Measurements from ENCODE around the gene CSRP3. TPM values are rescaled to one million over a fixed set of nuclear protein-coding genes. Genes with fewer than 3 reads are reported as not detected.

The CSRP3 gene
- total and polyA plus RNA-seq, 9 of the 15 experiments (the other 6 are each of a cell fraction or from before 2014, with no cell fraction given) = 0.14 TPM; not detected in 8

DNA sequence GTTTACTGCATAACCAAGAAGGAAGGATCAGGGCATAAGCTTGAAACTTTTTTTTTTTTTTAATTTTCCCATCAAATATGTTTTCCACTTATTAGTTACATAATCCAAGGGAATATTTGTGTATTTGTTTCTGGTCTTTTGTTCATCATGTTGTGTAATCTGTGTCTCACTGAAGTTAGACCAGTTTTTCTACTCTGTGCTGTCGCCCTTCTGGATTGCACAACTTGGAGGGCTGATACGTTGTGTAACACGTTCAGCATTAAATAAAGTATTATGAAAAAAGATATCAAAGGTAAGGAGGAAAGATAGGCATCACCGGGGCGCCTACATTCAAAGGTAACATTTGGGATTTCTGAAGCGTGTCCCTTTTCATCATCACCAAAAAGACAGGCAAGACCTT, 42.3 kb upstream of the CSRP3 start:
- Histone ChIP-seq H3K27me3 (ENCODE audit: control insufficient read depth in 2 of 2, insufficient read depth in 2 of 2, low read length in 2 of 2) (peaks cover 0 to 7% of the 10 kb centered on the region in 2 experiments; a peak in 2 of 5 replicates), H3K9ac (ENCODE audit: insufficient read depth in 1 of 2, low read depth in 2 of 2, low read length in 2 of 2) (no peak overlapping the region), H3K36me3 (ENCODE audit: control insufficient read depth, insufficient read depth, low read length) (peaks cover 3% of the 10 kb centered on the region; the same call in 2 of the 3 replicates), H3K4me2 (ENCODE audit: insufficient read depth, low read length) (no peak overlapping the region), H3K4me1 (replicated peaks in 1 of 2; ENCODE audit: control insufficient read depth in 2 of 2, insufficient read depth in 2 of 2, low read length in 2 of 2) (peaks cover 4 to 14% of the 10 kb centered on the region in 2 experiments; a peak in 3 of 5 replicates), H3K4me3 (no peak overlapping the region), H3K9me1 (ENCODE audit: control insufficient read depth, insufficient read depth, low read length) (no peaks in the 10 kb centered on the region), H3K79me2 (ENCODE audit: control insufficient read depth, insufficient read depth, low read length) (peaks cover 16% of the 10 kb centered on the region), H2AFZ (ENCODE audit: low read depth, low read length) (no peak overlapping the region), H3K9me3 (replicated peaks; ENCODE audit: control insufficient read depth, insufficient read depth, low read depth, low read length) (no peaks in the 10 kb centered on the region), H4K20me1 (replicated peaks; ENCODE audit: control insufficient read depth, insufficient read depth, low read length) (no peaks in the 10 kb centered on the region), H3K27ac (ENCODE audit: extremely low read depth, low read depth, low read length) (no peak overlapping the region)
- CTCF ChIA-PET (ENCODE audit: low intra/inter-chr PET ratio) = interaction anchor here (0.7 kb wide), 1 partner anchor 1110 kb away, joined by 3 read pairs; no protein-coding TSS in a partner anchor
- no peak for DNase-seq (ENCODE audit: extremely low read depth in 1 of 4, low spot score in 3 of 4)
- no TSS peak for BruUV-seq (replicated peaks)
- TF ChIP-seq, protein P1, sequence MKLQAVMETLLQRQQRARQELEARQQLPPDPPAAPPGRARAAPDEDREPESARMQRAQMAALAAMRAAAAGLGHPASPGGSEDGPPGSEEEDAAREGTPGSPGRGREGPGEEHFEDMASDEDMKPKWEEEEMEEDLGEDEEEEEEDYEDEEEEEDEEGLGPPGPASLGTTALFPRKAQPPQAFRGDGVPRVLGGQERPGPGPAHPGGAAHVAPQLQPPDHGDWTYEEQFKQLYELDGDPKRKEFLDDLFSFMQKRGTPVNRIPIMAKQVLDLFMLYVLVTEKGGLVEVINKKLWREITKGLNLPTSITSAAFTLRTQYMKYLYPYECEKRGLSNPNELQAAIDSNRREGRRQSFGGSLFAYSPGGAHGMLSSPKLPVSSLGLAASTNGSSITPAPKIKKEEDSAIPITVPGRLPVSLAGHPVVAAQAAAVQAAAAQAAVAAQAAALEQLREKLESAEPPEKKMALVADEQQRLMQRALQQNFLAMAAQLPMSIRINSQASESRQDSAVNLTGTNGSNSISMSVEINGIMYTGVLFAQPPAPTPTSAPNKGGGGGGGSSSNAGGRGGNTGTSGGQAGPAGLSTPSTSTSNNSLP (IDR thresholded peaks at IDR 0.05; ENCODE audit: borderline replicate concordance, low read depth, low read length) = no peak
- TF ChIP-seq CEBPG (CRISPR knock-in tag; IDR thresholded peaks at IDR 0.05) (no peak), CEBPG (tag; conservative IDR thresholded peaks at IDR 0.05 in 1 of 2, IDR thresholded peaks at IDR 0.05 in 1 of 2) (peak in 1 of 2 experiments; percentile 38; a peak in 1 of 4 replicates), NR4A1 (CRISPR knock-in tag; IDR thresholded peaks at IDR 0.05) (no peak), NR4A1 (tag; IDR thresholded peaks at IDR 0.05) (no peak), POLR3A (IDR thresholded peaks at IDR 0.05; ENCODE audit: borderline replicate concordance, extremely low read depth, insufficient read depth, insufficient read length) (no peak), CEBPB (tag; IDR thresholded peaks at IDR 0.05) (peak; percentile 80), ZNF695 (CRISPR knock-in tag; IDR thresholded peaks at IDR 0.05) (no peak), DMBX1 (CRISPR knock-in tag; IDR thresholded peaks at IDR 0.05; ENCODE audit: borderline replicate concordance) (no peak), ADNP (tag; IDR thresholded peaks at IDR 0.05) (no peak), NEUROD1 (IDR thresholded peaks at IDR 0.05; ENCODE audit: borderline replicate concordance, low read depth, low read length, partially characterized antibody) (no peak)
- TF ChIP-seq, protein P2, sequence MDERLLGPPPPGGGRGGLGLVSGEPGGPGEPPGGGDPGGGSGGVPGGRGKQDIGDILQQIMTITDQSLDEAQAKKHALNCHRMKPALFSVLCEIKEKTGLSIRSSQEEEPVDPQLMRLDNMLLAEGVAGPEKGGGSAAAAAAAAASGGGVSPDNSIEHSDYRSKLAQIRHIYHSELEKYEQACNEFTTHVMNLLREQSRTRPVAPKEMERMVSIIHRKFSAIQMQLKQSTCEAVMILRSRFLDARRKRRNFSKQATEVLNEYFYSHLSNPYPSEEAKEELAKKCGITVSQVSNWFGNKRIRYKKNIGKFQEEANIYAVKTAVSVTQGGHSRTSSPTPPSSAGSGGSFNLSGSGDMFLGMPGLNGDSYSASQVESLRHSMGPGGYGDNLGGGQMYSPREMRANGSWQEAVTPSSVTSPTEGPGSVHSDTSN (CRISPR knock-in tag; IDR thresholded peaks at IDR 0.05; ENCODE audit: low read depth) = no peak
- TF ChIP-seq, protein P2 (tag; conservative IDR thresholded peaks at IDR 0.05; ENCODE audit: low read depth) = no peak
- TF ChIP-seq, protein P3, sequence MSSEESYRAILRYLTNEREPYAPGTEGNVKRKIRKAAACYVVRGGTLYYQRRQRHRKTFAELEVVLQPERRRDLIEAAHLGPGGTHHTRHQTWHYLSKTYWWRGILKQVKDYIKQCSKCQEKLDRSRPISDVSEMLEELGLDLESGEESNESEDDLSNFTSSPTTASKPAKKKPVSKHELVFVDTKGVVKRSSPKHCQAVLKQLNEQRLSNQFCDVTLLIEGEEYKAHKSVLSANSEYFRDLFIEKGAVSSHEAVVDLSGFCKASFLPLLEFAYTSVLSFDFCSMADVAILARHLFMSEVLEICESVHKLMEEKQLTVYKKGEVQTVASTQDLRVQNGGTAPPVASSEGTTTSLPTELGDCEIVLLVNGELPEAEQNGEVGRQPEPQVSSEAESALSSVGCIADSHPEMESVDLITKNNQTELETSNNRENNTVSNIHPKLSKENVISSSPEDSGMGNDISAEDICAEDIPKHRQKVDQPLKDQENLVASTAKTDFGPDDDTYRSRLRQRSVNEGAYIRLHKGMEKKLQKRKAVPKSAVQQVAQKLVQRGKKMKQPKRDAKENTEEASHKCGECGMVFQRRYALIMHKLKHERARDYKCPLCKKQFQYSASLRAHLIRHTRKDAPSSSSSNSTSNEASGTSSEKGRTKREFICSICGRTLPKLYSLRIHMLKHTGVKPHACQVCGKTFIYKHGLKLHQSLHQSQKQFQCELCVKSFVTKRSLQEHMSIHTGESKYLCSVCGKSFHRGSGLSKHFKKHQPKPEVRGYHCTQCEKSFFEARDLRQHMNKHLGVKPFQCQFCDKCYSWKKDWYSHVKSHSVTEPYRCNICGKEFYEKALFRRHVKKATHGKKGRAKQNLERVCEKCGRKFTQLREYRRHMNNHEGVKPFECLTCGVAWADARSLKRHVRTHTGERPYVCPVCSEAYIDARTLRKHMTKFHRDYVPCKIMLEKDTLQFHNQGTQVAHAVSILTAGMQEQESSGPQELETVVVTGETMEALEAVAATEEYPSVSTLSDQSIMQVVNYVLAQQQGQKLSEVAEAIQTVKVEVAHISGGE (CRISPR knock-in tag; IDR thresholded peaks at IDR 0.05) = no peak
- no peak for ATAC-seq
- WGBS (ENCODE audit: insufficient coverage, low coverage, missing lambda C conversion rate) = 38% methylated on average over 6 of the region's 6 CpGs
- in situ Hi-C loops (cut with MboI) (no loop called here), intact Hi-C loops (cut with micrococcal nuclease) (no loop called here)
- FAIRE-seq = no peak
- POLR2A ChIA-PET = interaction anchor here (0.7 kb wide), 1 partner anchor 37 kb away, joined by 3 read pairs; no protein-coding TSS in a partner anchor
